GM12878 (cell line): Measurements from ENCODE around the gene FAM219A. TPM values are rescaled to one million over a fixed set of nuclear protein-coding genes. Genes with fewer than 3 reads are reported as not detected.
A peak's percentile ranks its signal among the peaks of the same experiment; 100 is the strongest.

Source experiments
- ATAC-seq: fragments of 200-7000 bp; cut with Tn5 transposase; 3 replicates; pipeline ENCODE4 v1.9.1; 2020; ENCODE audit warnings: mild to moderate bottlenecking, moderate library complexity
- BruUV-seq: library from RNA; stranded (reverse); fragments of 400-500 nt; replicated peaks from 2 replicates; lab custom pipeline; 2021; lab: Mats Ljungman, UMichigan
- CTCF ChIA-PET: fragments of 300-600 bp; sonication (Branson Sonifier 250); formaldehyde crosslinking; extraction: SDS; loops from one replicate; lab custom pipeline; 2021; ENCODE audit warnings: inconsistent platforms; lab: Yijun Ruan, JAX
- POLR2A ChIA-PET: fragments of 350-600 bp; formaldehyde crosslinking; extraction: SDS; loops from one replicate; lab custom pipeline; 2021; ENCODE audit warnings: inconsistent platforms; lab: Charles Lee
- RAD21 ChIA-PET: fragments of 300-600 bp; sonication (Branson Sonifier 250); formaldehyde crosslinking; loops from one replicate; lab custom pipeline; 2023; ENCODE audit warnings: antibody characterized with exemption; ENCODE audit not compliant: unreplicated experiment; lab: Charles Lee
- SMC1A ChIA-PET: fragments of 300-600 bp; sonication (Branson Sonifier 250); formaldehyde crosslinking; loops from one replicate; lab custom pipeline; 2023; ENCODE audit not compliant: unreplicated experiment, uncharacterized antibody; lab: Charles Lee
- DNase-seq: peaks from one replicate; pipeline ENCODE4 v3.0.0-alpha.2; 2011; ENCODE audit warnings: low read depth, low spot score
- FAIRE-seq: peaks from 3 replicates; lab custom pipeline; 2011; peaks lifted over from hg19 to GRCh38; lab: Jason Lieb, UNC
- H2AFZ ChIP-seq: 2 replicates; pipeline ENCODE4 v1.6.0; 2011; ENCODE audit warnings: low read depth, low read length, control low read depth; ENCODE audit not compliant: control insufficient read depth
- H3K27ac ChIP-seq: 2 replicates; pipeline ENCODE4 v1.5.1; 2011; ENCODE audit warnings: control low read depth; ENCODE audit not compliant: control insufficient read depth, insufficient read depth
- H3K27me3 ChIP-seq, 2 experiments: replicated peaks in 1 of 2; 2 replicates each; pipeline versions ENCODE4 v1.6.0 to v1.6.1; 2011; ENCODE audit warnings: low read length in 1 of 2; ENCODE audit not compliant: control insufficient read depth in 2 of 2, insufficient read depth in 2 of 2
- H3K36me3 ChIP-seq, 2 experiments: 2 replicates each; pipeline ENCODE4 v1.5.1; 2011; ENCODE audit warnings: low read length in 1 of 2; ENCODE audit not compliant: control insufficient read depth in 2 of 2, insufficient read depth in 2 of 2
- H3K4me1 ChIP-seq: 2 replicates; pipeline ENCODE4 v1.6.1; 2011; ENCODE audit warnings: mild to moderate bottlenecking, low read length, moderate library complexity, mixed read lengths; ENCODE audit not compliant: control insufficient read depth, insufficient read depth
- H3K4me2 ChIP-seq: 2 replicates; pipeline ENCODE4 v1.6.0; 2011; ENCODE audit warnings: control low read depth; ENCODE audit not compliant: control insufficient read depth, insufficient read depth
- H3K4me3 ChIP-seq: fragments of 200-600 bp; sonication (generic); 2 replicates; pipeline ENCODE4 v1.5.1; 2016
- H3K79me2 ChIP-seq: 2 replicates; pipeline ENCODE4 v1.6.0; 2011; ENCODE audit warnings: low read length; ENCODE audit not compliant: control insufficient read depth, insufficient read depth
- H3K9ac ChIP-seq: 2 replicates; pipeline ENCODE4 v1.8.0; 2011; ENCODE audit warnings: low read length, control low read depth, mixed read lengths; ENCODE audit not compliant: control insufficient read depth, insufficient read depth
- H3K9me3 ChIP-seq: replicated peaks from 3 replicates; pipeline ENCODE4 v1.5.1; 2011; ENCODE audit warnings: mild to moderate bottlenecking, low read length; ENCODE audit not compliant: control insufficient read depth, insufficient read depth
- H4K20me1 ChIP-seq: 2 replicates; pipeline ENCODE4 v1.6.0; 2011; ENCODE audit not compliant: control insufficient read depth, insufficient read depth
- BCLAF1 ChIP-seq: fragments of 450-650 bp; IDR thresholded peaks from 2 replicates; pipeline ENCODE4 v1.6.1; 2017; ENCODE audit warnings: antibody characterized with exemption, mild to moderate bottlenecking, moderate library complexity
- CREM ChIP-seq: IDR thresholded peaks from 2 replicates; pipeline ENCODE4 v1.6.1; 2014; ENCODE audit warnings: antibody characterized with exemption, low read depth
- EP300 ChIP-seq, 2 experiments: fragments of 150-350 bp in 1 of 2; IDR thresholded peaks; 2 replicates each; pipeline ENCODE4 v1.6.1; 2011 to 2012; ENCODE audit warnings: low read depth in 2 of 2, low read length in 2 of 2, borderline replicate concordance in 1 of 2, improper control_type of control experiment in 1 of 2, inconsistent platforms in 1 of 2; ENCODE audit not compliant: control insufficient read depth in 1 of 2
- ETV6 ChIP-seq, 2 experiments: fragments of 450-650 bp in 1 of 2; IDR thresholded peaks in 1 of 2; conservative IDR thresholded peaks in 1 of 2; 2 replicates each; pipeline ENCODE4 v1.6.1; 2014; ENCODE audit warnings: antibody characterized with exemption in 1 of 2, borderline replicate concordance in 1 of 2, low read depth in 1 of 2, mild to moderate bottlenecking in 1 of 2, moderate library complexity in 1 of 2
- HCFC1 ChIP-seq: fragments of 150-350 bp; IDR thresholded peaks from 2 replicates; pipeline ENCODE4 v1.6.1; 2014; ENCODE audit warnings: low read length
- MYB ChIP-seq: fragments of 150-350 bp; IDR thresholded peaks from 2 replicates; pipeline ENCODE4 v1.6.1; 2014; ENCODE audit warnings: mild to moderate bottlenecking, low read depth, low read length, borderline replicate concordance
- SMARCA5 ChIP-seq: fragments of 450-650 bp; IDR thresholded peaks from 2 replicates; pipeline ENCODE4 v1.6.1; 2017; ENCODE audit warnings: mild to moderate bottlenecking
- TAF1 ChIP-seq: IDR thresholded peaks from 2 replicates; pipeline ENCODE4 v1.6.1; 2011; ENCODE audit warnings: mild to moderate bottlenecking, low read depth, low read length, borderline replicate concordance
- TCF12 ChIP-seq: IDR thresholded peaks from 2 replicates; pipeline ENCODE4 v1.6.1; 2011; ENCODE audit warnings: low read depth, mild to moderate bottlenecking, low read length
- ZNF274 ChIP-seq: IDR thresholded peaks from one replicate; pipeline ENCODE4 v1.8.0; 2011; ENCODE audit not compliant: insufficient read length, insufficient read depth
- ZSCAN29 ChIP-seq: fragments of 450-650 bp; IDR thresholded peaks from 2 replicates; pipeline ENCODE4 v1.6.1; 2017; ENCODE audit warnings: mild to moderate bottlenecking, moderate library complexity
- WGBS: methylation state at CpG from one replicate; pipeline ENCODE4 v1.1.6; 2016; ENCODE audit warnings: low lambda C conversion rate; ENCODE audit not compliant: insufficient replicate concordance, insufficient coverage; ENCODE audit errors: missing lambda C conversion rate; 5-methylcytosine and 5-hydroxymethylcytosine counted together
- in situ Hi-C: fragments of 300-500 bp; cut with MboI; formaldehyde crosslinking; loops from 9 replicates; pipeline ENCODE4 v1.14.3; 2018; ENCODE audit warnings: mixed read lengths
- intact Hi-C: fragments of 100-400 bp; cut with micrococcal nuclease; formaldehyde crosslinking; loops from one replicate; pipeline ENCODE4 v1.14.2; 2022; ENCODE audit not compliant: unreplicated experiment
- polyA plus RNA-seq, 11 experiments: library from polyadenylated mRNA; depleted of rRNA in 4 of 11; unstranded in 6 of 11; stranded (reverse) in 5 of 11; fragments of >200 nt; fragmentation: Nextera tagmentation in 4 of 11; fragmentation: Illumina TruSeq in 1 of 11; extraction: Ambion mirVana in 4 of 11; extraction: Trizol in 1 of 11; gene quantifications; 1 replicate in 1 of 11; 2 replicates in 10 of 11; pipeline versions ENCODE4 v1.2.1 to v1.2.3, GENCODE V29; 2011 to 2016; ENCODE audit warnings: inconsistent platforms in 2 of 11, missing spikeins in 2 of 11, low read depth in 1 of 11
- total RNA-seq, 4 experiments: library from RNA; depleted of rRNA in 3 of 4; stranded (reverse); fragments of >200 nt in 3 of 4; fragmentation: Illumina TruSeq in 1 of 4; extraction: Trizol in 1 of 4; gene quantifications; 2 replicates each; pipeline versions ENCODE4 v1.2.1 to v1.2.3, GENCODE V29; 2013 to 2021
- TF ChIP-seq, protein P1 (sequence below): IDR thresholded peaks from 2 replicates; pipeline ENCODE4 v1.6.1; 2012; ENCODE audit warnings: improper control_type of control experiment, low read depth, low read length; ENCODE audit not compliant: insufficient replicate concordance

The FAM219A gene
- total and polyA plus RNA-seq, 10 of the 15 experiments (the other 5 are each of a cell fraction or from before 2014, with no cell fraction given), result 0.11 to 2.0 (median 0.71) TPM

DNA sequence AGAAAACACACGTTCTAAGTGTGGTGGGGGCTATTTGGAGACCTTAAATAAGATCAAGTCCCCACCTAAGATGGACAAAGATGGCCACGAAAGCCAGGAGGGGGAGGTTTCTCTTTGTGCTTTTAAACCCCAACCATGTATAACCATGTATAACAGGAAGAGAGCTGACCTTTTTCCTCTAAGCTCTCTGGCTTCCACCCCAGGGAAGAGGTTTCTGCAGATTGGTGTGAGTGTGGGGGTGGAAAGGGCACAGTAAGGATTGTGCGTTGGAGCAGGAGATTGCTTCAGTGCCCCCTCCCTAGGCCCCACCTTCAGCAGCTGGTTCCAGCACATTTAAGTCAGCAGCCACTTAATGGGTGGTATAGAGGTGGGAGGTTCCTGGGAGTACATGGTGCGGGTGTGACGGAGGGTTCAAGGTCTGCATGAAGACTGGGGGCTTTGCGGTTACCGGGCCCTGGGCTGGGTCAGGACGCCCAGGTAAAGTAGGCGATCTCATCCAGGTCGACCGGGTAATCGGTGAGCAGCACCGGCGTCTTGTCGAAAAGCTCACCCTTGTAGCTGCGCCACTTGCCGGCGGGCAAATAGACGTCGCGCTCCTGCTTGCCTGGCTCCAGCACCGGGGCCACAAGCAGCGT is 87.9 kb downstream of the FAM219A start:
- no peak overlapping the region for H3K27ac ChIP-seq
- no peak overlapping the region for H3K4me2 ChIP-seq
- H3K4me1 ChIP-seq, result no peaks in the 10 kb centered on the region
- FAIRE-seq, result no peak
- CTCF ChIA-PET, result interaction anchor here (0.6 to 2.5 kb wide), 2 partner anchors 9 to 20 kb away, joined by 3 to 7 read pairs; no protein-coding TSS in a partner anchor
- no peak overlapping the region for H3K9ac ChIP-seq
- H3K36me3 ChIP-seq, result no peaks in the 10 kb centered on the region
- peaks cover 2% of the 10 kb centered on the region; the same call in 1 of the 3 replicates for H3K9me3 ChIP-seq
- no peaks in the 10 kb centered on the region for H3K79me2 ChIP-seq
- H3K4me3 ChIP-seq, result no peak overlapping the region
- no peak overlapping the region for H2AFZ ChIP-seq
- H3K27me3 ChIP-seq, result no peaks in the 10 kb centered on the region
- SMC1A ChIA-PET, result no interaction called here
- peak; percentile 50; the same call in 2 of the 3 replicates for ATAC-seq
- no peaks in the 10 kb centered on the region for H4K20me1 ChIP-seq
- no peak for DNase-seq
- 60% methylated on average over 22 of the region's 23 CpGs for WGBS
- intact Hi-C loops, result no loop called here
- RAD21 ChIA-PET, result no interaction called here
- in situ Hi-C loops, result no loop called here
- POLR2A ChIA-PET, result no interaction called here
- BruUV-seq, result no TSS peak
- TF ChIP-seq MYB (no peak), CREM (no peak), ZSCAN29 (no peak), HCFC1 (no peak), ZNF274 (no peak), TCF12 (no peak), SMARCA5 (no peak), BCLAF1 (no peak), ETV6 (conservative IDR thresholded peaks at IDR 0.05 in 1 of 2, IDR thresholded peaks at IDR 0.05 in 1 of 2; ENCODE audit: borderline replicate concordance in 1 of 2, low read depth in 1 of 2) (no peak), EP300 (IDR thresholded peaks at IDR 0.05; ENCODE audit: borderline replicate concordance in 1 of 2, control insufficient read depth in 1 of 2, low read depth in 2 of 2, low read length in 2 of 2) (no peak), TAF1 (no peak)
- TF ChIP-seq, protein P1, sequence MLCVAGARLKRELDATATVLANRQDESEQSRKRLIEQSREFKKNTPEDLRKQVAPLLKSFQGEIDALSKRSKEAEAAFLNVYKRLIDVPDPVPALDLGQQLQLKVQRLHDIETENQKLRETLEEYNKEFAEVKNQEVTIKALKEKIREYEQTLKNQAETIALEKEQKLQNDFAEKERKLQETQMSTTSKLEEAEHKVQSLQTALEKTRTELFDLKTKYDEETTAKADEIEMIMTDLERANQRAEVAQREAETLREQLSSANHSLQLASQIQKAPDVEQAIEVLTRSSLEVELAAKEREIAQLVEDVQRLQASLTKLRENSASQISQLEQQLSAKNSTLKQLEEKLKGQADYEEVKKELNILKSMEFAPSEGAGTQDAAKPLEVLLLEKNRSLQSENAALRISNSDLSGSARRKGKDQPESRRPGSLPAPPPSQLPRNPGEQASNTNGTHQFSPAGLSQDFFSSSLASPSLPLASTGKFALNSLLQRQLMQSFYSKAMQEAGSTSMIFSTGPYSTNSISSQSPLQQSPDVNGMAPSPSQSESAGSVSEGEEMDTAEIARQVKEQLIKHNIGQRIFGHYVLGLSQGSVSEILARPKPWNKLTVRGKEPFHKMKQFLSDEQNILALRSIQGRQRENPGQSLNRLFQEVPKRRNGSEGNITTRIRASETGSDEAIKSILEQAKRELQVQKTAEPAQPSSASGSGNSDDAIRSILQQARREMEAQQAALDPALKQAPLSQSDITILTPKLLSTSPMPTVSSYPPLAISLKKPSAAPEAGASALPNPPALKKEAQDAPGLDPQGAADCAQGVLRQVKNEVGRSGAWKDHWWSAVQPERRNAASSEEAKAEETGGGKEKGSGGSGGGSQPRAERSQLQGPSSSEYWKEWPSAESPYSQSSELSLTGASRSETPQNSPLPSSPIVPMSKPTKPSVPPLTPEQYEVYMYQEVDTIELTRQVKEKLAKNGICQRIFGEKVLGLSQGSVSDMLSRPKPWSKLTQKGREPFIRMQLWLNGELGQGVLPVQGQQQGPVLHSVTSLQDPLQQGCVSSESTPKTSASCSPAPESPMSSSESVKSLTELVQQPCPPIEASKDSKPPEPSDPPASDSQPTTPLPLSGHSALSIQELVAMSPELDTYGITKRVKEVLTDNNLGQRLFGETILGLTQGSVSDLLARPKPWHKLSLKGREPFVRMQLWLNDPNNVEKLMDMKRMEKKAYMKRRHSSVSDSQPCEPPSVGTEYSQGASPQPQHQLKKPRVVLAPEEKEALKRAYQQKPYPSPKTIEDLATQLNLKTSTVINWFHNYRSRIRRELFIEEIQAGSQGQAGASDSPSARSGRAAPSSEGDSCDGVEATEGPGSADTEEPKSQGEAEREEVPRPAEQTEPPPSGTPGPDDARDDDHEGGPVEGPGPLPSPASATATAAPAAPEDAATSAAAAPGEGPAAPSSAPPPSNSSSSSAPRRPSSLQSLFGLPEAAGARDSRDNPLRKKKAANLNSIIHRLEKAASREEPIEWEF, result no peak
